Stimulated activated CD8-positive, alpha-beta memory T cell treated with anti-CD3 and anti-CD28 coated beads, Interleukin-7, amount 100 ng/mL, for 48 hours (primary cell): ENCODE data around the gene SOCS1.

Experiments
- DNase-seq, 2 donors: peaks; one replicate each; pipeline ENCODE4 v3.0.0-alpha.2; 2020; ENCODE audit warnings: low read depth in 1 of 2; ENCODE audit errors: extremely low read depth in 1 of 2

Gene SOCS1

GRCh38 chr16:11249233-11250061 lies 6.6 kb downstream of the SOCS1 start:
- no peak for DNase-seq

GRCh38 chr16:11248133-11248532 lies 7.9 kb downstream of the SOCS1 start:
- DNase-seq, result no peak

GRCh38 chr16:11245988-11246387 lies 10.0 kb downstream of the SOCS1 start:
- no peak for DNase-seq

GRCh38 chr16:11245222-11245737 lies 10.7 kb downstream of the SOCS1 start:
- DNase-seq, result no peak

- no peak for DNase-seq
These were observed 13.3 kb downstream of the SOCS1 start for GRCh38 chr16:11242658-11243057.

- DNase-seq, result no peak
These were observed 14.4 kb downstream of the SOCS1 start for GRCh38 chr16:11241480-11242204.

- no peak for DNase-seq
These were observed 15.1 kb downstream of the SOCS1 start for GRCh38 chr16:11240636-11241473.

GRCh38 chr16:11239644-11240632 lies 16.1 kb downstream of the SOCS1 start:
- no peak for DNase-seq

GRCh38 chr16:11238272-11239202 lies 17.5 kb downstream of the SOCS1 start:
- DNase-seq, result no peak

GRCh38 chr16:11236461-11237254 lies 19.3 kb downstream of the SOCS1 start:
- no peak for DNase-seq

GRCh38 chr16:11235703-11235991 lies 20.4 kb downstream of the SOCS1 start:
- no peak for DNase-seq

- no peak for DNase-seq
These were observed 20.9 kb downstream of the SOCS1 start for GRCh38 chr16:11234884-11235702.

- peak; percentile 74 to 86 for DNase-seq
These were observed 22.2 kb downstream of the SOCS1 start for GRCh38 chr16:11233727-11234376.

GRCh38 chr16:11232852-11233726 lies 22.9 kb downstream of the SOCS1 start:
- DNase-seq, result peak; percentile 89 to 95

GRCh38 chr16:11232302-11232851 lies 23.6 kb downstream of the SOCS1 start:
- DNase-seq, result no peak
